Inflammatory macrophage treated with lipopolysaccharide for 4 hours (primary cell): ENCODE measurements around the gene B3GAT1.

Experiments used
- DNase-seq: peaks from one replicate; pipeline ENCODE4 v3.0.0-alpha.2; 2020

The B3GAT1 gene

DNA sequence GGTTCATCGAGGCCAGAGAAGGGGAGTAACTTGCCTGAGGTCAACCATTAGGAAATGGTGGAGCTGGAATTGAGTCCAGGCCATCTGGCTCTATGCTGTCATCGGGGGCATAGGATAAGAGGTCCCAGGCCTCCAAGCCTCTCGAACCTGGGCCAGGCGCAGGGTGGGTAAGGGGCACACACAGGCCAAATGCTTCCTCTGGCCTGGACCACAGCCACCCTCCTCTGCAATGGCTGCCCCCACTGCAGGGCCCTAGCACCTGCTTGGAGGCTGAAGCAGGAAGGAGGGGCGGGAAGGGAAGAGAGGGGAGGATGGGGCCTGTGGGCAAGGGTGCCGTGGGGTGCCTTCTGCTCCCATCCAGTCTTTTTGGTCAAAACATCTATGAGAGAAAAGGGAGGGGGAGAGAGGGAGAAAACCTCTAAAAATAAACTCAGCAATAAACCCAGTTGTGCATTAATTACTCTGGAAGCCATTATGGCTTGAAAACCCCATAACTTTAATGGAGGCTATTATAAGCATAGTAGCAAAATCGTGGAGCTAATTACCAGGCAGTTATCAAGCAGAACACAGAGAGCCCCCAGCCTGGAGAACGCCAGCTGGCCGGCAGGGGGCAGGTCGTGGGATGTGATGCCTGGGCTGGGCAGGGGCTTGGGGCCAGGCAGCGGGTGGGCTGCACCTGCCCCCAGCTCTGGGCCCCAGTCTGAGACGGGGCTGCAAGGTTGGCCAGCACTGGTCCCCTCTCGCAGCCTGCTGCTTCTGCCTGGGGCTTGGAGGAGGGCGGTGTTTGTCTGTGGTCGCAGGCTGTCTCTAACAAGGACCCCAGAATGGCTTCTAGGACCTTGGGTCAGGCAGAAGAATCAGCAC is 21.1 kb downstream of the B3GAT1 start:
- DNase-seq, result no peak

DNA sequence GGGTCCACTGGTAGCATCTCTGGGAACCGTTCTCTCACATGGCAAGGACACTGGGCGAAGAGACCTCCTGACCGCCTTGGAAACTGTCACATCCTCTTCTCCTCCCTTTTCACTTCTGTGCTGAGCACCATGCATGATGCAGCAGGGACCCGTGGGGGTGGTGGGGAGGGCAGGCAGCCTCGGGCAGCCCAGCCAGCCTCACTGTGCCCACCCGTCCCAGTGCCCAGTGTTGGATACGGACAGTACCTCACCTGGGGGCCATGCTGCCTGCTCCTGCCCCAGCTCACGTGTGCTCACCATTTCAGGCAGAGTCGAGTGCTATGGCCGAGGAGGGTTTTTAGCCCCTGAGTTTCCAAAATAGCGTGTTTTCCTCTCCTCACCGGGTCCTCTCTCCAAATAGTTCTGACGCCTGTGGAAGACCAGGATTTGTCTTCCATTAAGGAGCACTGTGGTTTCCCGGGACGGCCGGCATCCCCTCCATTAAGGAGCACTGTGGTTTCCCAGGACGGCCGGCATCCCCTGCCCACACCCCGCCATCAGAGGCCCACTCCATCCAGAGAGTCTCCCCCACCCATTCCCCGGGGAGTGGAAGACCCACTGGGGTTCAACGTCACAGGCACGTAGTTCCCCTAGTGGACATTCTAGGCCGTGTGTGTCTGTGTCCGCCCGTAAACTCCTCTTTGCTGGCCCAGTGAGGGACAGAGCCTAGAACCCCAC is 22.4 kb downstream of the B3GAT1 start:
- DNase-seq, result no peak

DNA sequence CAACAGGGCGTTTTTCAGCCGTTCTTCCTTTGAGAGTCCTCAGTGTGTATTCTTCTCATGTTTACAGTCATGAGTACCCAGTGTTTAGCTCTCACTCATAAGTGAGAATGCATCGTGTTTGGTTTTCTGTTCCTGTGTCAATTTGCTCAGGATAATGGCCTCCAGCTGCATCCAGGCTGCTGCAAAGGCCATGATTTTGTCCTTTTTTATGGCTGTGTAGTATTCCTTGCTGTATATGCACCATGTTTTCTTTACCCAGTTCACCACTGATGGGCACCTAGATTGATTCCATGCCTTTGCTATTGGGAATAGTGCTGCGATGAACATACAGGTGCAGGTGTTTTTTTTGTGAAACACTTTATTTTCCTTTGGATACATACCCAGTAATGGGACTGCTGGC is 23.5 kb downstream of the B3GAT1 start:
- DNase-seq, result no peak

DNA sequence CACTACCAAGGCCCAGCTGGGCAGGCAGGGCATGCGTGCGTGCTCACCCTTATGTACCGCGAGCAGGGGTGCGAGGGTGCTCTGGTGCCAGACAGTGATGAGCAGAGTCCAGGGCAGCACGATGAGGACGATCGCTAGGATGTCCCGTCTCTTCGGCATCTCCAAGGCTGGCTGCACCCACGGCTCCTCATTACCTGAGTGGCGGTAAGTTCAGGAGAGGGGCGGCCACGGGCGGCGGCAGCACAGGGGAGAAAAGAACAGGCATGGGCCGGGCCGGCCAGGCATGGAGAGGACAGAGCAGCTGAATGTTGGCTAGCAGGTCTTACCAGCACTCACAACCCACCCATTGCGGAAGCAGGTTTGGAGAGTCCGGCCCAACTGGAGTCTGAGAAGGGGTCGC is 24.5 kb downstream of the B3GAT1 start:
- no peak for DNase-seq

DNA sequence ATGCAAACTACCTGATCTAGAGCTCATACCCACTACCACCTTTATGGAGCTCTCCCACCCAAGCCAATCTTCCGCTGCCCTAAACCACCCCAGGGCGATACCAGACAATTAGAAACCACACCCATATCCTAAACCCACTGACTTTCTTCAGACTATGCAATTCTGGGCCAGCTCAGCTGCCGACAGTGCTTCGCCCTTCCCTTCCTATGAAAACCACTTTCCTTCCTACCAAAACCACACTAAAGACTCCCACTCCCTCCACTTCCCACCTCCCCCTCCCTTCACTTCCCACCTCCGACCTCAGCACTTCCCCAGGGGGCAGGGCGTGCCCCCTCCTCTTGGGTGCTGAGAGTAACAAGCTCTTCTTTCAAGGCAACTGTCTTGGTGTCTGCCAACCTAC is 25.1 kb downstream of the B3GAT1 start:
- no peak for DNase-seq

DNA sequence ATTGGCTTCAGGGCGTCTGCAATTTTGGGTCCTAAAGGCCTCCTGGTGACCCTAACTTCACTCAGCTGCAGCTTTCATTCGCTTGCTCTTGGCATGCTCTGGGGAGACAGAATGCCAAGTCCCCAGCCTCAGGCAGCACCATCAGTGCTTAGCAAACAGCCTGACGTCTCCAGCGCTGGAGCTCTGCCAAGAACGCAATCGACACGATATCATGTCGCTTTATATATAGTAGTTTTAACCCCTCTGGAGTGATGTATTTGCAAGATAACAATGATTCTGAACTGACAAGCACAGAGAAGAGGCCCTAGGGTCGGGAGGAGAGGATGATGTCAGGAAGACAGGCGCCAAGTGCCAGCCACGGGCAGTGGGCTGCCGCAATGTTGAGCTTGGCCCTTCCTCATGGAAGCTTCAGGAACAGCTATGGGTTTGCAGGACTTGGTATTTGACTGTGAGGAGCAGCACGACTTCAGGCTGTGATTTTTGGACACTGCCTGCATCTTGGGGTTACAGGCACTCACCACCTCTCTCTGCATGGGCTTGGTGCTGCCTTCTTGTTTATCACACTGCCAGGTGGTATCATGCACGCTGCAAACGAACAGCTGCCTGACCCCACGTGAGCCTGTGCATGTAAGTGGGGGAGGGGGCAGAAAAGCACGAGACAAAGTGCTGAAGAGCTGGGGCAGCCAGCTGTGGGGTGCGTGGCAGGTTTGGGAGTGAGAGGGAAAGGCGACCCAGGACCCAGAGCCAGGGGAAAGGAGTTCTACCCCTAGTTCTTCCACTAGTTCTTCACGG is 26.1 kb downstream of the B3GAT1 start:
- no peak for DNase-seq

DNA sequence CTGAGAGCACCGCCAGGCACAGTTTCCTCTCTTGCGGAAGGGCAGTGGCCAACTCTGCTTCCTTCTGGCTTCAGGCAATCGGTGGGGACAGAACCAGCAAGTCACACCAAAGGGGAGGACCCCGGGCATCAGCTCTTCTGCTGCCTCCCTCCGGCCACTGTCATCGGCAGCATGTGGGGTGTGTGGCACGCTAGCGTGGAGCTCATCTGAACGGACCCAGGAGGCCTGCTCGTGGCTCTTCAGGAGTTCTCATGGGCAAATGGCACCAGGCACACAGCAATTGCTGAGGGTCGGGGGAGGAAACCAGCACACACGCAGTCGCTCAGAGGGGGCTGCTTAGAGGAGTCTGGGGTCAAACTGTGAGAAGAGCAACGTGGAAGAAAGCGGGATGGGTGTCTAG is 26.9 kb downstream of the B3GAT1 start:
- no peak for DNase-seq

DNA sequence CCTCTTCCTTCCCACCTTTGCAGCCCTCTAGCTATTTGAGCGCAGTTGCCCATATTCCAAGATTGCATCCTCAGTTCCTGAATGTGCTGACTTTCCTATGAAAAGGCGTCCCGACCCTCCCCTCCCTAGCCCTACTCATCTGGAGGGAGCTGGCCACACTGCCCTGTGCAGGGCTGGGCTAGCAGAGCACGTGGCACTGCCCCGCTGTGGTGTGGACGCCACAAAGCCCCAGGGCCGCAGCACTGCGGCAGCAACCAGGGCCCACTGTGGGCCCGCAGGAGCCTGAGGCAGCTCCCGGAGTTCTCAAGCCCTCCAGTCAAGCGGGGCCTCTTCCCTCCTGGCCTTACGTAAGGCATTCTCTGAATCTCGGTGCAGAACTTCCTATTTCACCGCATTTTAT is 27.6 kb downstream of the B3GAT1 start:
- no peak for DNase-seq

DNA sequence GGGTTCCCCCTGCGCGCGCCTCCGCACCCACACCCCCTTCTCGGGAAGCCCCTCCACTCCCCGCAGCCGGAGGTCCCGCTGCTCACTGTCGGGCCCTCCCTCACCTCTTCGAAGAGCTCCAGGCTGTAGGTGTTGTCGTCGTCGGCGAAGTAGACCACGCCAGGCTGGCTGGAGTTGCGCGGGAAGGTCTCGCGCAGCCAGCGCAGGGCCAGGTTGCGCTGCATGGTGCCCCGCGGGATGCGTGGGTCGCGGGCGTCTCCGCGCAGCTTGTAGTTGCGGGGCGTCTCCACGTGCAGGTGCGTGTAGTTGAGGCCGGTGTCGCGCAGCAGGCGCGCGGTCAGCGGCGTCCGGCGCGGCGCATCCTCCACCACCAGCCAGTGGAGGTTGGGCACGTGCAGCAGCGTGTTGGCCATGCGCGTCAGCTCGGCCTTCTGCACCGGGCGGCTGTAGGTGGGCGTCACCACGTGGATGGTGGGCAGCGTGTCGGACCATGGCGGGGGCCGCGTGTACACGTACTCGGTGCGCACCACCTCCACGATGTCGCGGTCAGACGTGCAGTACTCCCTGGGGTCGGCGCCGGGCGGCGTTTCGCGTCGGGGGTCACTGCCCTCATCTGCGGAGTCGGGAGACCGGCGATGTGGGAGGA is 28.3 kb downstream of the B3GAT1 start:
- DNase-seq, result no peak

DNA sequence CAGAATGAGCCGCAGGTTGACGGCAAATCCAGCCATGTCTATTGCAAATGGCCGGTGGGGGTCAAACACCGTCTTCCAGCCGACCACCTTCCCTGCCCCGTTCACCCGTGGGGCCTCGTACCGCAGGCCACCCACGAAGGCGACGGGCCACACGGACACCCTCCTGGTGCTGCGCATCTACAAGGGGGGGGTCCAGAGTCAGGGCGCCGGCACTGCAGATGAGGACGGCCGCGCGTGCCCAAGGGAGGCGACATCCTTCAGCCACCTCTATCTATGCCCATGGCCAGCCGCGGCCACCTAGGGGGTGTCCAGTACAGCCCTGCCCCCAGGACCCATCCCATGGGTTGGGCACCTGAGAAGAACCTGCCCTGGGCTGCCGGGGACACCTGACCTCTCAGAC is 29.2 kb downstream of the B3GAT1 start:
- no peak for DNase-seq

DNA sequence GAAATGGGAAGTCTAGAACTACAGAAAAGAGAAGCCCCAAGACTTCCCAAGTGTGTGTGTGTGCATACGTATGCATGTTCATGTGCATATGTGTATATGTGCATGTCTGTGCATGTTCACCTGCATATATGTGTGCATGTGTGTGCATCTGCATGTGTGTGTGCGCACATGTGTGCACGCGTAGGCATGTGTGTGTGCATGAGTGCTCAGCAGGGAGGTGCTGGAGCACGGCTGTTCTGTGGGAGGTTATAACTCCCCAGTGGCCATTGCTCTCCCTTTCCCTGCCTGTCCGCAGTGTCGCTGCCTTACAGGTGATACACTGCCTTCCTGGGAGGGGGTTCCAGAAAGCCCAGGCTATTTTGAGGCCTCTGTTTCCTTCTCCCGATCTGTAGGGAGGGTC is 29.8 kb downstream of the B3GAT1 start:
- DNase-seq, result no peak

DNA sequence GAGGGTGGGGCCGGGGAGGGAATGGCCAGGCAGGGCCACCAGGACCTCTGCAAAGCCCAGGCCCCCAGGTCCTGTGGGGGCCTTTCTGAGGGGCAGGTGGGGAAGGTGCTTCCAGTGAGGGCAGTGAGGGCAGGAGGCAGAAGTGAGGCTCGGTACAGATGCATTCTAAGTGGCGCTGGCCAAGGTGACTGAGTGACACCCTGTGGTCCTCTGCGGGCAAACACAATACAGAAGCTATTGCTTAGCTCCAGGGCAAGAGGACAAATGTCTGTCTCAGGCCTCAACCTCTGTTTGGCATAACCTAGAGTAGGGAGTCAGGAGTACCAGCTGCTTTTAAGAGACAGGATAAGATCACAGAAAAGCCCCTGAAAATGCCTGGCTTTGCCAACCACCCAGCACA is 31.3 kb downstream of the B3GAT1 start:
- DNase-seq, result no peak

DNA sequence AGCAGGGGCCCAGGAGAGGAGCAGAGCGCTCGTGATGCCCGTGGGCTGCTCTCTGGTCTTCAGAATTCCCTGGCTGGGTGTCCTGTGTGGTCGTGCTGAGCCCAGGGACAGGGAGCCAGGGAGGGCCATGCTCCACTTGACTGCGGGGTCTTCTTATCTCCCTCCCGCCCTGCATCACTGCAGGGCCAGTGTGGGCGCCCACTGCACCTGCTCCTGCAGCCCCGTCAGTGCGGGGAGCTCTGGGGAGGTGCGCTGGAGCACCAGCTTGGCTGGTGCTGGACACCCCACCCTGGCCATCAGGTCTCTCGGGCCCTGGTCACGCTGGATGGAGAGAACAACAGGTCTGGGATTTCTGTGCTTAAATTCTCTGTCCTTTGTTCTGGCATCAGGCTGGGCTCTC is 31.8 kb downstream of the B3GAT1 start:
- no peak for DNase-seq

DNA sequence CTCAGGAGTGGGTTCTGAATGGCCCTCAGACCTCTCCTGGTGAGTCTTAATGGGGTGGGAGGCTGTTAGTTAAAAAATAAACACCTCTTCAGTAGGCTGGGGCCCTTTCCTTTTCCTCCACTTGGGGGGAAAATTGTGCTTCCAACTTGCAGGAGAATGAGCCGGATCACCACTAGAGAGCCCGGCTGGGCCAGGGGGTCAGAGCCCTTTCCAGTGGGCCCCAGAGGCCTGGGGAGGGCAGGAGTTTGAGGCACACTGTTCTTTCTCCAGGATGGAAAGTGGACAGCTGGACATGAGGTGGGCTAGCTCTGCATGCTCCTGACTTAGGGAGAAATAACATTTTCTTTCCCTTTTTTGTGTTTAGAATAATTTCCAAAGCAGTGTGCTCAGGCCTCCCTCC is 32.8 kb downstream of the B3GAT1 start:
- DNase-seq, result no peak

DNA sequence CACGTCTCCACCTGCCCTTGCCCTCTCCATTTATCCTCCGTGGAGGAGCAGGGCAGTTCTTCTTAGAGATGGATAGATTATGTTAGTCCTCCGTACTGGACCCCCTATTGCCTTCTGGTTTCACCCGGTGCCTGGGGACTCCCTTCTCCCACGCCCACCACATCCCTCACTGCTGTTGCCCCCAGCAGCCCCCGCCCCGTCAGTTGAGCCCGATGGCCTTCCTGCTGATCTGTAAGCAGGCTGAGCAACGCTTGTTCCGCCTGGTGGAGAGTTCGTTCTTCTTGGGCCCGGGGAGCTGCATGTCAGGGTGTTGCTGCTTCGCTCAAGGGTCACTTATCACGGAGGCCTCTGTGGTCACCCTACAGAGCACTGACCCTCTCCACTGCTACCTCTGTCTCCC is 34.2 kb downstream of the B3GAT1 start:
- DNase-seq, result no peak

DNA sequence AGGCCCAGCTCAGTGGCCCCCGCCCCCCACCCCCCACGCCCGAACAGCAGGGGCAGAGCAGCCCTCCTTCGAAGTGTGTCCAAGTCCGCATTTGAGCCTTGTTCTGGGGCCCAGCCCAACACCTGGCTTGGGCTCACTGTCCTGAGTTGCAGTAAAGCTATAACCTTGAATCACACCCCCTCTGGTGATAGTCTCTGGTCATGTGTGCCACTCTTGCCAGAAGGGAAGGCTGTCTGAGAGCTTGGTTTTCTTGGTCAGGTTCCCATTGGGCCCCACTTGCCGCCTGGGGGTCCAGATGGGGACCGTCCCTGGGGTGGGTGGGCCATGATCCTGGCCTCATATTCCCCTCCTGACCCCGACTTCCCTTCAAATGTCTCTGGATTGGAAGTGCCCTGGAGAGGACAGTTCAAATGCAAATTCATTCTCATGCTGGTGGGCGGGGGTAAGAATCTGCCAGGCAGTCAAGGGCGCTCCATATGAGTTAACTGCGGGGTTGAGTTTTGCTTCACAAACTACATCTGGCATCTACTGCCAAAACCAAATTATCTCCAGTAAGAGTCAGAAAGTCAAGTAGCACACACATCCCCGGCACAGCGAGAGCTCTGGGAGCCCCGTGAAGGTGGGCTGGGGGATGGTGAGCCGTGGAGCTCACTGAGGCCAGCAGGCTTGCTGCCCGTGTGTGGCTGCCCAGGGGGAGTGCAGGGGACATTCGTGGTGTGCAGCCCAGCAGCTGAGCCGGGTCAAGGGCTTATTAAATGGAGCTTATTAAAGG is 35.7 kb downstream of the B3GAT1 start:
- DNase-seq, result no peak

DNA sequence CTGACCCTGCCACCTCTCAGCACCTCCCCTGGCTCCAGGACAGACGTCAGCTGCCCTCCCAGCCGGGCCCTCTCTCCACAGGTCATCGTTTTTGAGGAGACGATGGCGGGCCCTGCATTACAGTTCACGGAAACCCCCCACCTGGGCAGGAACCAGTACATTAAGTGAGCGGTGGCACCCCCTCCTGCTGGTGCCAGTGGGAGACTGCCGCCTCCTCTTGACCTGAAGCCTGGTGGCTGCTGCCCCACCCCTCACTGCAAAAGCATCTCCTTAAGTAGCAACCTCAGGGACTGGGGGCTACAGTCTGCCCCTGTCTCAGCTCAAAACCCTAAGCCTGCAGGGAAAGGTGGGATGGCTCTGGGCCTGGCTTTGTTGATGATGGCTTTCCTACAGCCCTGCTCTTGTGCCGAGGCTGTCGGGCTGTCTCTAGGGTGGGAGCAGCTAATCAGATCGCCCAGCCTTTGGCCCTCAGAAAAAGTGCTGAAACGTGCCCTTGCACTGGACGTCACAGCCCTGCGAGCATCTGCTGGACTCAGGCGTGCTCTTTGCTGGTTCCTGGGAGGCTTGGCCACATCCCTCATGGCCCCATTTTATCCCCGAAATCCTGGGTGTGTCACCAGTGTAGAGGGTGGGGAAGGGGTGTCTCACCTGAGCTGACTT is 37.0 kb downstream of the B3GAT1 start:
- DNase-seq, result no peak

DNA sequence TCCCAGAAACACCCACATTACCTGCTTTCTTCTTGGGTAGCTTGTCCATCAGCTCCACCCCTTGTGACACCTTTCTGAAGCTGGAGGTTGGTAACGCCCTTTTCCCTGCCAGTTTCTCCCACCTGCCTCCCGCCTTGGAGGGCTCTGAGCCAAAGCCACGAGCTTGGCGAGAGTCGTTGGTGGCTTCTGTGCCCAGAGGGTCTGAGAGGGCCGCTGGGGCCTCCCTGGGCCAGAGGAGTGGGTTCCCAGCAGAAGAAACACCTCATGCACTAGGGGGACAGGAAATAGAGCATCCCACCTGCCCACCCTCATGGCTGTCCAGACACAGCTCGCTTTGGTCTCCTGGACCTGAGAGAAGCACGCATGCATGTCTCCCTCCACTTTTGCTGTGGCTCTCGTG is 37.9 kb downstream of the B3GAT1 start:
- no peak for DNase-seq

DNA sequence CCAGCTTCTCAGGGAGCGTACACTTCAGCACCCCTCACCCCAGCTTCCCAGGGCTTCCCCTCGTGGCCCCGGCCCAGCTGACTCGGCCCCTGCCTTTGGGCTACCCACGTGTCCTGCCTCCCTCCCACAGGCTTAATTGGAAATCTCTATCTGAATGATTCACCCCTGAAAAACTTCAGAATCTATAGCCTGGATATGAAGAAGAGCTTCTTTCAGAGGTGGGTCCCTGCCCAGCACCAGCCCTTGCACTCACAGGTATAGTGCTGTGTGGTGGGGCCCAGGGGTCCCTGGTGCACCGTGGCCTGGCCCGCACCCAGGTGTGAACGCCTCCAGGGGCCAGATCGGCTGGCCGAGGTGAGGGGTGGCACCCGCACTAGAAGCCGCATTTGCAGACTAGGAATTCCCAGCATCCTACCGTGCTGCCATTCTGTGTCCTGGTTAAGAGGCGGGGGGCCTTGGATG is 38.4 kb downstream of the B3GAT1 start:
- DNase-seq, result no peak

DNA sequence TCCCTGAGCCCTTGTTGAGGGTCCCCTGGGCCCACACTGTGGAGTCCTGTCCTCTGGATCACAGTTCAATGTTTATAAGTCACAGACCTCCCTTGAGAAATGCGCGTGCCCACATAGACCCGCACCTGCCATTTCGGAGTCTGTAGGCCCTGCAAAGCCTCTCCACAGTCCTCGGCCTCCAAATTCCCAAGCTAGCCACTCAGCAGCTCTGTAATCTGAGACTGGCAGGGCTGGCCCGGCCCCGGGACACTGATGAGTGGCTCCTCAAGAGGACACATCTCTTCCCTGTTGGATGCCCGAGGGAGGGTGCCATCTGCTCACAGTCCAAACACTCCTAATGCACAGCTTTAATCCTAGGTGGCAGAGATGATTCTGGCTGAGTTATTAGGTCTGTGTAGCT is 39.1 kb downstream of the B3GAT1 start:
- no peak for DNase-seq

DNA sequence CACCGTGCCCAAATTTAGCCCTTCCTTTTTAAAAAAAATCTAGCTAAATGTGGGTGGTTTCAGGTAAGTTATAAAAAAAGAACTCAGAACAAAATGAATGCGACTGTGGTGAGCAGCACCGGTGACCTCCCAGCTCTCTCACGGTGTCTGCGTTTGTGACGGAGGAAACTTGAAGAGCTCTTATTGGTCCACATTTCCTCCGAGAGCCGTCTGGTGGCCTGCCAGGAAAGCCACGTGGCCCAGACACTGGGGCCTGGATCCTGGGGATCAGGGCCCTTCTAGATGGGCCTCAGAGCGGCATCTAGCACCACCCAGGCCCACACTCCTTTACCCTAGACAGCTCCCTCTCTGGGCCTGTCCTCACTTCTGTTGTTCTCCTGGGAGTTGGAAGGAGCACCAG is 39.5 kb downstream of the B3GAT1 start:
- no peak for DNase-seq
